Small intestine (tissue), 7 donors: Measurements from ENCODE around the gene DUSP1. TPM values are rescaled to one million over a fixed set of nuclear protein-coding genes. Genes with fewer than 3 reads are reported as not detected.
A peak's percentile ranks its signal among the peaks of the same experiment; 100 is the strongest.

ENCODE experiments used
- DNase-seq, 2 donors: peaks; one replicate each; pipeline versions ENCODE4 v3.0.0 to v3.0.0-alpha.2; 2013
- FAIRE-seq: peaks from 2 replicates; lab custom pipeline; 2012; peaks lifted over from hg19 to GRCh38; lab: Jason Lieb, UNC
- H3K27ac ChIP-seq, 3 donors: one replicate each; pipeline ENCODE4 v1.5.1; 2013; ENCODE audit warnings: low read length in 2 of 3, mild to moderate bottlenecking in 2 of 3, control low read depth in 1 of 3, inconsistent platforms in 1 of 3, low read depth in 1 of 3, moderate library complexity in 1 of 3
- H3K27me3 ChIP-seq, 3 donors: one replicate each; pipeline ENCODE4 v1.6.1; 2013; ENCODE audit warnings: low read length in 3 of 3, inconsistent platforms in 1 of 3; ENCODE audit not compliant: control insufficient read depth in 3 of 3, insufficient read depth in 3 of 3
- H3K36me3 ChIP-seq, 3 donors: one replicate each; pipeline ENCODE4 v1.6.1; 2013; ENCODE audit warnings: low read length in 3 of 3, inconsistent platforms in 1 of 3, low read depth in 1 of 3, mild to moderate bottlenecking in 1 of 3, moderate library complexity in 1 of 3; ENCODE audit not compliant: control insufficient read depth in 3 of 3, insufficient read depth in 2 of 3
- H3K4me1 ChIP-seq, 3 donors: one replicate each; pipeline ENCODE4 v1.6.1; 2013; ENCODE audit warnings: low read length in 2 of 3, inconsistent platforms in 1 of 3, low read depth in 1 of 3, mild to moderate bottlenecking in 1 of 3, moderate library complexity in 1 of 3; ENCODE audit not compliant: control insufficient read depth in 3 of 3, insufficient read depth in 2 of 3
- H3K4me3 ChIP-seq, 3 donors: one replicate each; pipeline ENCODE4 v1.5.1; 2013; ENCODE audit warnings: low read length in 3 of 3, control low read depth in 1 of 3, inconsistent platforms in 1 of 3, low read depth in 1 of 3, mild to moderate bottlenecking in 1 of 3, moderate library complexity in 1 of 3
- H3K9me3 ChIP-seq, 2 donors: one replicate each; pipeline ENCODE4 v1.6.1; 2013; ENCODE audit warnings: low read depth in 1 of 2, low read length in 1 of 2; ENCODE audit not compliant: control insufficient read depth in 2 of 2, insufficient read depth in 1 of 2
- WGBS, 3 donors: extraction: QIAGEN DNeasy Blood & Tissue Kit; methylation state at CpG; one replicate each; pipeline ENCODE4 v1.1.7; 2013; 5-methylcytosine and 5-hydroxymethylcytosine counted together
- polyA plus RNA-seq, 4 donors: library from polyadenylated mRNA; stranded (reverse) in 3 of 4; unstranded in 1 of 4; fragments of 200-250 nt in 3 of 4; fragments of 120-200 nt in 1 of 4; gene quantifications; one replicate each; pipeline versions ENCODE4 v1.2.1 to v1.2.3, GENCODE V29; 2013
- donor health status: healthy with polysubstance abuse.
- donor health status: control.
- donor health status: control.
- donor health status: Bipolar disorder and iron deficiency.
- donor health status: healthy.

Gene DUSP1
- polyA plus RNA-seq, 4 donors, result 64.4 to 216 (median 109) TPM

- no peaks in the 10 kb centered on the region for H3K27me3 ChIP-seq
- DNase-seq, result peak in 1 of 2 donors; percentile 62
- FAIRE-seq, result no peak
- H3K4me1 ChIP-seq, result peaks cover 0 to 27% (median 11%) of the 10 kb centered on the region in 3 donors
- H3K27ac ChIP-seq, result peak overlapping the region in 2 of 3 donors; percentile 74 to 93
- H3K36me3 ChIP-seq, result peaks cover 0 to 4% (median 0%) of the 10 kb centered on the region in 3 donors
- 65 to 72% (median 69%) methylated on average over 17 of the region's 17 CpGs for WGBS, 3 donors
- no peak overlapping the region for H3K4me3 ChIP-seq
- peaks cover 0 to 7% of the 10 kb centered on the region in 2 donors for H3K9me3 ChIP-seq
Observed at GRCh38 chr5:172793577-172794488, 22.8 kb upstream of the DUSP1 start.

- peak overlapping the region in 2 of 3 donors; percentile 74 to 93 for H3K27ac ChIP-seq
- FAIRE-seq (no peak), DNase-seq (no peak)
- 87 to 92% (median 91%) methylated on average over 13 of the region's 13 CpGs for WGBS, 3 donors
- no peak overlapping the region for H3K4me3 ChIP-seq
- peaks cover 0 to 36% (median 7%) of the 10 kb centered on the region in 3 donors for H3K4me1 ChIP-seq
- H3K36me3 ChIP-seq, result peaks cover 0 to 4% (median 0%) of the 10 kb centered on the region in 3 donors
- no peaks in the 10 kb centered on the region for H3K27me3 ChIP-seq
- peaks cover 0 to 7% of the 10 kb centered on the region in 2 donors for H3K9me3 ChIP-seq
Observed at GRCh38 chr5:172792701-172793570, 21.9 kb upstream of the DUSP1 start.

- WGBS, 3 donors, result 91 to 96% (median 94%) methylated on average over 10 of the region's 10 CpGs
- H3K27ac ChIP-seq, result peak overlapping the region in 1 of 3 donors; percentile 8
- H3K9me3 ChIP-seq, result peaks cover 0 to 7% of the 10 kb centered on the region in 2 donors
- H3K36me3 ChIP-seq, result peaks cover 0 to 4% (median 0%) of the 10 kb centered on the region in 3 donors
- H3K4me3 ChIP-seq, result no peak overlapping the region
- no peak for DNase-seq
- no peak for FAIRE-seq
- no peaks in the 10 kb centered on the region for H3K27me3 ChIP-seq
- H3K4me1 ChIP-seq, result peaks cover 0 to 37% (median 7%) of the 10 kb centered on the region in 3 donors
Observed at GRCh38 chr5:172791726-172792445, 20.9 kb upstream of the DUSP1 start.

GRCh38 chr5:172791286-172791685 is 20.3 kb upstream of the DUSP1 start:
- 71 to 83% (median 72%) methylated on average over 6 of the region's 6 CpGs for WGBS, 3 donors
- Histone ChIP-seq H3K27ac (peak overlapping the region in 1 of 3 donors; percentile 19), H3K4me1 (peaks cover 0 to 40% (median 7%) of the 10 kb centered on the region in 3 donors), H3K36me3 (peaks cover 0 to 4% (median 0%) of the 10 kb centered on the region in 3 donors), H3K4me3 (no peak overlapping the region), H3K9me3 (peaks cover 0 to 7% of the 10 kb centered on the region in 2 donors), H3K27me3 (no peaks in the 10 kb centered on the region)
- DNase-seq (peak in 1 of 2 donors; percentile 55), FAIRE-seq (no peak)

- WGBS, 3 donors, result 77 to 83% (median 78%) methylated on average over 5 of the region's 5 CpGs
- FAIRE-seq (no peak), DNase-seq (no peak)
- Histone ChIP-seq H3K4me3 (no peak overlapping the region), H3K36me3 (peaks cover 0 to 4% (median 0%) of the 10 kb centered on the region in 3 donors), H3K9me3 (peaks cover 0 to 7% of the 10 kb centered on the region in 2 donors), H3K27ac (peak overlapping the region in 1 of 3 donors; percentile 93), H3K4me1 (peaks cover 0 to 44% (median 7%) of the 10 kb centered on the region in 3 donors), H3K27me3 (no peaks in the 10 kb centered on the region)
Observed at GRCh38 chr5:172790496-172790889, 19.5 kb upstream of the DUSP1 start.

- Histone ChIP-seq H3K4me1 (peaks cover 0 to 46% (median 7%) of the 10 kb centered on the region in 3 donors), H3K27ac (peak overlapping the region; percentile 62 to 93 (median 76)), H3K4me3 (no peak overlapping the region), H3K36me3 (peaks cover 0 to 4% (median 0%) of the 10 kb centered on the region in 3 donors), H3K9me3 (peaks cover 0 to 7% of the 10 kb centered on the region in 2 donors), H3K27me3 (no peaks in the 10 kb centered on the region)
- 67 to 81% (median 79%) methylated on average over 9 of the region's 9 CpGs for WGBS, 3 donors
- DNase-seq (peak in 1 of 2 donors; percentile 49), FAIRE-seq (no peak)
Observed at GRCh38 chr5:172789687-172790495, 18.9 kb upstream of the DUSP1 start.
